Endodermal cell (in vitro differentiated cells): ENCODE measurements around the gene ERH. TPM values are rescaled to one million over a fixed set of nuclear protein-coding genes. Genes with fewer than 3 reads are reported as not detected.

Experiments
- DNase-seq: peaks from one replicate; pipeline ENCODE4 v3.0.0-alpha.2; 2017
- H3K27ac ChIP-seq: 2 replicates; pipeline ENCODE4 v1.5.1; 2013; ENCODE audit warnings: mild to moderate bottlenecking, low read depth, low read length, moderate library complexity
- H3K27me3 ChIP-seq: 2 replicates; pipeline ENCODE4 v1.6.1; 2013; ENCODE audit warnings: mild to moderate bottlenecking, low read length, moderate library complexity; ENCODE audit not compliant: insufficient read depth, control insufficient read depth, poor library complexity, severe bottlenecking
- H3K36me3 ChIP-seq: 2 replicates; pipeline ENCODE4 v1.7.0; 2013; ENCODE audit warnings: mild to moderate bottlenecking, low read length, moderate library complexity; ENCODE audit not compliant: control insufficient read depth, insufficient read depth
- H3K4me1 ChIP-seq: one replicate; pipeline ENCODE4 v1.7.0; 2013; ENCODE audit warnings: low read length; ENCODE audit not compliant: control insufficient read depth, insufficient read depth
- H3K4me3 ChIP-seq: 2 replicates; pipeline ENCODE4 v1.5.1; 2013; ENCODE audit warnings: mild to moderate bottlenecking, low read length, moderate library complexity
- H3K9ac ChIP-seq: 2 replicates; pipeline ENCODE4 v1.6.1; 2013; ENCODE audit warnings: mild to moderate bottlenecking, low read length, moderate library complexity; ENCODE audit not compliant: poor library complexity, severe bottlenecking; ENCODE audit errors: extremely low read depth
- H3K9me3 ChIP-seq: 2 replicates; pipeline ENCODE4 v1.6.1; 2013; ENCODE audit warnings: mild to moderate bottlenecking, low read length, moderate library complexity; ENCODE audit not compliant: control insufficient read depth
- H3K27ac Mint-ChIP-seq: 2 replicates; pipeline ENCODE4 v1.8.0; 2020; ENCODE audit warnings: mixed read lengths
- H3K27me3 Mint-ChIP-seq: 2 replicates; pipeline ENCODE4 v1.8.0; 2021; ENCODE audit warnings: mild to moderate bottlenecking, mixed read lengths; ENCODE audit not compliant: insufficient read depth
- H3K36me3 Mint-ChIP-seq: 2 replicates; pipeline ENCODE4 v1.8.0; 2020; ENCODE audit warnings: low read depth, mixed read lengths
- H3K4me1 Mint-ChIP-seq: 2 replicates; pipeline ENCODE4 v1.8.0; 2020; ENCODE audit warnings: mixed read lengths
- H3K4me3 Mint-ChIP-seq: 2 replicates; pipeline ENCODE4 v1.8.0; 2020; ENCODE audit warnings: mild to moderate bottlenecking, moderate library complexity, mixed read lengths
- H3K9me3 Mint-ChIP-seq: 2 replicates; pipeline ENCODE4 v1.8.0; 2020; ENCODE audit warnings: mild to moderate bottlenecking, mixed read lengths
- CTCF ChIP-seq: fragments of 200-600 bp; sonication (generic); conservative IDR thresholded peaks from 2 replicates; pipeline ENCODE4 v1.5.0; 2021; ENCODE audit warnings: antibody characterized with exemption, mild to moderate bottlenecking
- WGBS, 2 experiments: methylation state at CpG; one replicate each; pipeline versions ENCODE4 v1.1.5 to v1.1.7; 2013; ENCODE audit warnings: missing lambda C conversion rate in 2 of 2, mixed read lengths in 1 of 2; ENCODE audit not compliant: insufficient coverage in 1 of 2, insufficient read length in 1 of 2; 5-methylcytosine and 5-hydroxymethylcytosine counted together
- total RNA-seq, 2 donors: library from RNA; stranded (reverse); fragmentation: NEBNext Ultra II Directional in 1 of 2; extraction: Animal tissue kit (Norgen Biotek cat#: 25700) in 1 of 2; gene quantifications; 2 replicates in 1 of 2; 3 replicates in 1 of 2; pipeline ENCODE4 v1.2.1, GENCODE V29; 2021

Gene ERH
- total RNA-seq, 2 donors from 2014 or later, result 325 to 340 TPM

DNA sequence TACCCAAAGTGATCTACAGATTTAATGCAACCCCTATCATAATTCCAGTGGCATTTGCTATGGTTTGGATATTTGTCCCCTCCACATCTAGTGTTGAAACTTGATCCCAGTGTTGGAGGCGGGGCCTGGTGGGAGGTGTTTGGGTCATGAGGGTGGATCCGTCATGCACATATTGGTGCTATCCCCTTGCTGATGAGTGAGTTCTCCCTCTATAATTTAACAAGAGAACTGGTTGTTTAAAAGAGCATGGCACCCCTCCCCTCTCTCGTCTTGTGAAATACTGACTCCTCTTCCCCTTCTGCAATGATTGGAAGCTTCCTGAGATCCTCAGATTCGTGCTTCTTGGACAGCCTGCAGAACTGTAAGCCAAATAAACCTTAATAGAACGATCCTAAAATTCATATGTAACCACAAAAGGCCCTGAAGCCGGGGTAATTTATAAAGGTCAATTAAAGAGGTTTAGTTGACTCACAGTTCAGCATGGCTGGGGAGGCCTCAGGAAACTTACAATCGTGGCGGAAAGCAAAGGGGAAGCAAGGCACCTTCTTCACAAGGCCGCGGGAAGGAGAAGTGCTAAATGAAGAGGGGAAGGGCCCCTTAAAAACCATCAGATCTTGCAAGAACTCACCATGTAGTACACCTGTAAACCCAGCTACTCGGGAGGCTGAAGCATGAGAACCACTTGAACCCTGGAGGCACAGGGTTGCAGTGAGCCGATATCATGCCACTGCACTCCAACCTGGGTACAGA, 41.6 kb upstream of the ERH start:
- WGBS, 2 experiments, result 93 to 94% methylated on average over 9 to 11 of the region's 12 CpGs

DNA sequence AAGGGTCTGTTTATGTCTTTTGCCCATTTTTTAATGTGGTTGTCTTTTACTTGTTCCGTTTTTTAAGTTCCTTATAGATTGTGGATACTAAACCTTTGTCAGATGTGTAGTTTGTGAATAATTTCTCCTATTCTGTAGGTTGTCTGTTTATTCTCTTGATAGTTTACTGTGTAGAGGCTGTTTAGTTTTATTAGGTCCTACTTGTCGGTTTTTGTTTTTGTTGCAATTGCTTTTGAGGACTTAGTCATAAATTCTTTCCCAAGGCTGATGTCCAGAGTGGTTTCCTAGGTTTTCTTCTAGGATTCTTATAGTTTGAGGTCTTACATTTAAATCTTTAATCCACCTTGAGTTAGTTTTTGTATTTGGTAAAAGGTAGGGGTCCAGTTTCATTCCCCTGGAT, 34.3 kb upstream of the ERH start:
- Mint-ChIP-seq H3K36me3 (peaks cover 27% of the 10 kb centered on the region), H3K9me3 (no peaks in the 10 kb centered on the region), H3K27ac (no peak overlapping the region), H3K4me1 (no peaks in the 10 kb centered on the region), H3K27me3 (no peaks in the 10 kb centered on the region), H3K4me3 (no peak overlapping the region)
- Histone ChIP-seq H3K9me3 (no peaks in the 10 kb centered on the region), H3K36me3 (peaks cover 5% of the 10 kb centered on the region), H3K9ac (no peak overlapping the region), H3K27me3 (no peaks in the 10 kb centered on the region), H3K4me1 (no peaks in the 10 kb centered on the region), H3K27ac (no peak overlapping the region), H3K4me3 (no peak overlapping the region)
- TF ChIP-seq CTCF, result no peak
- no peak for DNase-seq
- WGBS, 2 experiments, result 93 to 100% methylated on average over 1 to 2 of the region's 2 CpGs

More for the DNA sequence above, 41.6 kb upstream of the ERH start:
- no peak overlapping the region for H3K27ac Mint-ChIP-seq
- Histone ChIP-seq H3K9me3 (no peaks in the 10 kb centered on the region), H3K27ac (no peak overlapping the region), H3K27me3 (no peaks in the 10 kb centered on the region), H3K36me3 (peaks cover 16% of the 10 kb centered on the region), H3K4me1 (no peaks in the 10 kb centered on the region), H3K4me3 (no peak overlapping the region), H3K9ac (no peak overlapping the region)
- peaks cover 9% of the 10 kb centered on the region for H3K36me3 Mint-ChIP-seq
- no peaks in the 10 kb centered on the region for H3K4me1 Mint-ChIP-seq
- no peak for TF ChIP-seq CTCF
- H3K27me3 Mint-ChIP-seq, result no peaks in the 10 kb centered on the region
- peak; percentile 80 for DNase-seq
- no peaks in the 10 kb centered on the region for H3K9me3 Mint-ChIP-seq
- H3K4me3 Mint-ChIP-seq, result no peak overlapping the region

GRCh38 chr14:69430306-69430939, 32.3 kb upstream of the ERH start:
- Histone ChIP-seq H3K4me1 (no peaks in the 10 kb centered on the region), H3K9me3 (no peaks in the 10 kb centered on the region), H3K4me3 (no peak overlapping the region), H3K36me3 (peaks cover 19% of the 10 kb centered on the region), H3K27me3 (no peaks in the 10 kb centered on the region), H3K27ac (no peak overlapping the region), H3K9ac (no peak overlapping the region)
- no peak for DNase-seq
- TF ChIP-seq CTCF, result no peak
- 100% methylated on average over 1 of the region's 1 CpG for WGBS, 2 experiments
- no peaks in the 10 kb centered on the region for H3K4me1 Mint-ChIP-seq
- H3K36me3 Mint-ChIP-seq, result peaks cover 39% of the 10 kb centered on the region
- H3K27me3 Mint-ChIP-seq, result no peaks in the 10 kb centered on the region
- H3K9me3 Mint-ChIP-seq, result no peaks in the 10 kb centered on the region
- no peak overlapping the region for H3K27ac Mint-ChIP-seq
- no peak overlapping the region for H3K4me3 Mint-ChIP-seq
